Gastroesophageal sphincter (tissue), 4 donors: ENCODE results near the gene RNF114. TPM values are rescaled to one million over a fixed set of nuclear protein-coding genes. Genes with fewer than 3 reads are reported as not detected.

Experiments used
- ATAC-seq: fragments of 150-250 bp; one replicate; pipeline ENCODE4 v1.9.1; 2016; ENCODE audit warnings: mild to moderate bottlenecking, moderate library complexity
- H3K27ac ChIP-seq, 4 donors: fragments of 200-600 bp; sonication (generic) in 3 of 4; 1 replicate in 3 of 4; 2 replicates in 1 of 4; pipeline ENCODE4 v1.5.1; 2016 to 2019
- H3K27me3 ChIP-seq: fragments of 200-600 bp; sonication (generic); one replicate; pipeline ENCODE4 v1.5.1; 2019
- H3K36me3 ChIP-seq, 2 donors: fragments of 200-600 bp; sonication (generic); one replicate each; pipeline ENCODE4 v1.5.1; 2019; ENCODE audit warnings: control low read depth in 1 of 2
- H3K4me1 ChIP-seq, 3 donors: fragments of 200-600 bp; sonication (generic); 1 replicate in 2 of 3; 2 replicates in 1 of 3; pipeline ENCODE4 v1.5.1; 2016 to 2019; ENCODE audit warnings: control low read depth in 2 of 3
- H3K4me3 ChIP-seq, 2 donors: fragments of 200-600 bp; sonication (generic); one replicate each; pipeline ENCODE4 v1.5.1; 2019; ENCODE audit warnings: mild to moderate bottlenecking in 1 of 2, moderate library complexity in 1 of 2
- H3K9me3 ChIP-seq, 3 donors: fragments of 200-600 bp; sonication (generic); one replicate each; pipeline ENCODE4 v1.5.1; 2017 to 2019; ENCODE audit warnings: control low read depth in 2 of 3
- CTCF ChIP-seq, 4 experiments: fragments of 200-600 bp in 2 of 4; fragments of 450-650 bp in 2 of 4; sonication (generic) in 1 of 4; IDR thresholded peaks; one replicate each; pipeline ENCODE4 v1.5.1; 2017 to 2019; ENCODE audit warnings: antibody characterized with exemption in 4 of 4, mild to moderate bottlenecking in 2 of 4, moderate library complexity in 2 of 4
- EP300 ChIP-seq: sonication (generic); formaldehyde crosslinking; IDR thresholded peaks from one replicate; pipeline ENCODE4 v1.6.1; 2017; ENCODE audit warnings: antibody characterized with exemption, mild to moderate bottlenecking
- POLR2A ChIP-seq, 2 donors: fragments of 450-650 bp; IDR thresholded peaks; one replicate each; pipeline ENCODE4 v1.6.1; 2017; ENCODE audit warnings: antibody characterized with exemption in 2 of 2, mild to moderate bottlenecking in 2 of 2, moderate library complexity in 1 of 2
- POLR2AphosphoS5 ChIP-seq: sonication (generic); formaldehyde crosslinking; IDR thresholded peaks from one replicate; pipeline ENCODE4 v1.6.1; 2017; ENCODE audit warnings: antibody characterized with exemption
- WGBS, 2 donors: methylation state at CpG; one replicate each; pipeline ENCODE4 v1.1.5; 2018; ENCODE audit warnings: low coverage in 1 of 2; 5-methylcytosine and 5-hydroxymethylcytosine counted together
- total RNA-seq, 4 donors: library from RNA; depleted of rRNA; stranded (reverse); fragments of >200 nt; gene quantifications; one replicate each; pipeline ENCODE4 v1.1.0, GENCODE V29; 2016

The RNF114 gene
- total RNA-seq: 100 to 1,000 TPM in 2 of 4 donors, 10 to 100 TPM in 2; 80.3 to 109 (median 101) TPM

DNA sequence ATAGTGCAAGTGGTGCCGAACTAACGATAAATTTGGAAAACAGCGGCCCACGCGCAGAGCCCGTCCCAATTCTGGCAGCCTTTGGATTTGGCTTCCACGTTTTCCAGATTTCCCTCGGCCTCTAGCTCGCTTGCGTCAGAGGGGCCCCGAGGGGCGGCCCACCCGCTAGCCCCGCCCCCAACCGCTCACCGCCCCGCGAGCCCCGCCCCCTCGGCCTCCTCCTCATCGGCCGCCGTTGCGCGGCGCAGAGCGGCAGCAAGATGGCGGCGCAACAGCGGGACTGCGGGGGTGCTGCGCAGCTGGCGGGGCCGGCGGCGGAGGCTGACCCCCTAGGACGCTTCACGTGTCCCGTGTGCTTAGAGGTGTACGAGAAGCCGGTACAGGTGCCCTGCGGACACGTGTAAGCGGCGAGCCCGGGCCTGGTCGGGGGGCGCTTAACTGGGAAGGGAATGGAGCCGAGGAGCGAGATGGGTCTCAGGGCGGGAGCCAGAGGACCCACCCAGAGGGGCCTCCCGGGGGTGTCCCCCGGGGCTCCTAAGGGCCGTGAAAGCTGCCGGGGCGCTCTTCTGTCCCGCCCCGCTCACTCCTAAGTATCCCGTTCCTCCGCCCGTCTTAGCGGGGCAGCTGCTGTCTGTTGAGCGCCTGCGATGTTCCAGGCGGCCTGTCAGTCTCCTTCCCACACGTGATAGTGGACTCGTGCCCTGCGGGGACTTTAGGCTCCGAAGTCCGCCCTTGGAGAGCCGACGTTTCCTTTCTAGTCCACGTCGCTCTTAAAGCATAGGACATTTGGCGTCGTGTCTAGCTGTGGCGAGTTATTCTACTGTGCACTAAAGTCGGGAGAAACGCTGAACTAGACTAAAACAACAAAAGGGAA lies at the start of gene RNF114:
RNF114 (plus strand) TSS at position 245 of the 874 bp plus-strand sequence; CDS start at position 261, 16 bp downstream.
- Histone ChIP-seq H3K4me3 (peak within 1 kb of the TSS; percentile 84 to 98), H3K4me1 (peaks cover 0 to 50% (median 25%) of the 10 kb centered on the region in 3 donors), H3K36me3 (peaks cover 0 to 18% of the 10 kb centered on the region in 2 donors)

GRCh38 chr20:49886571-49887213 lies 49.5 kb upstream of the RNF114 start:
- ATAC-seq: no peak
- no peak overlapping the region for H3K4me3 ChIP-seq

More for the DNA sequence above, at the start of gene RNF114:
- H3K9me3 ChIP-seq: no peaks in the 10 kb centered on the region
- H3K27me3 ChIP-seq: no peaks in the 10 kb centered on the region
- ATAC-seq: peak; percentile 92
- TF ChIP-seq CTCF (IDR thresholded peaks at IDR 0.05) (peak in 2 of 4 experiments; percentile 19 to 49), EP300 (no peak), POLR2AphosphoS5 (peak; percentile 98), POLR2A (IDR thresholded peaks at IDR 0.05) (peak; percentile 94 to 96)
- WGBS, 2 donors: 0% methylated on average over 12 to 21 of the region's 79 CpGs
- peak within 1 kb of the TSS; percentile 86 to 97 (median 94) for H3K27ac ChIP-seq

GRCh38 chr20:49887251-49888211 lies 48.7 kb upstream of the RNF114 start:
- no peaks in the 10 kb centered on the region for H3K9me3 ChIP-seq
- TF ChIP-seq POLR2A (IDR thresholded peaks at IDR 0.05) (no peak), POLR2AphosphoS5 (no peak), CTCF (IDR thresholded peaks at IDR 0.05) (no peak), EP300 (no peak)
- no peaks in the 10 kb centered on the region for H3K27me3 ChIP-seq
- WGBS, 2 donors: 20 to 57% methylated on average over 1 of the region's 32 CpGs
- peaks cover 0 to 59% (median 9%) of the 10 kb centered on the region in 3 donors for H3K4me1 ChIP-seq
- H3K4me3 ChIP-seq: no peak overlapping the region
- H3K27ac ChIP-seq: peak overlapping the region in 3 of 4 donors; percentile 20 to 61 (median 56)
- H3K36me3 ChIP-seq: peaks cover 0 to 73% of the 10 kb centered on the region in 2 donors
- peak; percentile 53 for ATAC-seq

More at GRCh38 chr20:49886571-49887213, 49.5 kb upstream of the RNF114 start:
- TF ChIP-seq POLR2A (IDR thresholded peaks at IDR 0.05): no peak
- H3K27ac ChIP-seq: peak overlapping the region in 3 of 4 donors; percentile 20 to 61 (median 56)
- 66 to 69% methylated on average over 8 to 10 of the region's 30 CpGs for WGBS, 2 donors
- H3K9me3 ChIP-seq: no peaks in the 10 kb centered on the region
- H3K27me3 ChIP-seq: no peaks in the 10 kb centered on the region
- H3K4me1 ChIP-seq: peaks cover 0 to 54% (median 9%) of the 10 kb centered on the region in 3 donors
- peaks cover 0 to 82% of the 10 kb centered on the region in 2 donors for H3K36me3 ChIP-seq

DNA sequence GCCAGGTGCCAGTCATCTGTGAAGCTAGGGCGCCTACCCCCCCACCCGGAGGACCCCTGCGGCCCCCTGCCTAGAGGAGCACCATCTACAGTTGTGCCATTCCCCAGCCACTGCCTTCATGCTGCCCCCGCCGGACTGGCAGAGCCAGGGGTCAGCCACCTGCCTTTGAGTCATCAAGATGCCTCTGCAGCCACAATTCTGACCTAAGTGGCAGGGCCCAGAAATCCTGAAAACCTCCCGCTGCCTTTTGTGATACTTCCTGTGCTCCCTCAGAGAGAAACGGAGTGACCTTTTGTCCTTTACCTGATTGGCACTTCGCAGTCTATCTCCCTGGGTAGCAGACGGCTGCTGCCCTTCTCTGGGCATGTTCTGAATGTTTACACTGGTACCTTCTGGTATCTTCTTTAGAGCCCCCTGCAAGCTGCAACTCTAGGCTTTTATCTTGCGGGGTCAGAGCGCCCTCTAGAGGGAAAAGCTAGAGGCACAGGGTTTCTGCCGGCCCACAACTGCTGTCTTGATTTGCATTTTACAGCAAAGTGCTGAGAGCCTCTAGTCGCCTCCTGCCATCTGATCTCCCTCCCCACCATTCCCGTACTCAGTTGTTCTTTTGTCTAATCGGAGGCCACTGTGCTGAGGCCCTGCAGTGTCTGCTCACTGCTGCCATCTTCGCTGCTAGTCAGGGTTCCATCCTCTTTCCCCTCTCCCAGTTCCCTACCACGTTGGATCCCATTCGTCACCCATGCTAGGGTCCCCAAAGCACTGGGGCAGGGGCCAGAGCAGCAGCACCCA lies 47.8 kb upstream of the RNF114 start:
- Histone ChIP-seq H3K4me3 (no peak overlapping the region), H3K27ac (peak overlapping the region in 3 of 4 donors; percentile 20 to 61 (median 56)), H3K4me1 (peaks cover 0 to 67% (median 9%) of the 10 kb centered on the region in 3 donors), H3K9me3 (no peaks in the 10 kb centered on the region), H3K36me3 (peaks cover 0 to 65% of the 10 kb centered on the region in 2 donors), H3K27me3 (no peaks in the 10 kb centered on the region)
- TF ChIP-seq CTCF (IDR thresholded peaks at IDR 0.05) (peak in 3 of 4 experiments; percentile 61 to 78 (median 63)), POLR2AphosphoS5 (no peak), EP300 (no peak), POLR2A (IDR thresholded peaks at IDR 0.05) (no peak)
- ATAC-seq: no peak
- WGBS, 2 donors: 55 to 60% methylated on average over 2 to 10 of the region's 18 CpGs
